ENCODE data around the gene SS18L1.

SS18L1 gene

GRCh38 chr20:62160253-62160652, 16.7 kb downstream of the SS18L1 start:
- H3K27ac ChIP-seq (replicated peaks) = no peak overlapping the region
- TF ChIP-seq SPI1 (IDR thresholded peaks at IDR 0.05; ENCODE audit: borderline replicate concordance, low read depth) (no peak), REST (IDR thresholded peaks at IDR 0.05; ENCODE audit: insufficient replicate concordance, low read depth) (no peak), CTCF (IDR thresholded peaks at IDR 0.05; ENCODE audit: insufficient read depth, low read length) (no peak), POLR2AphosphoS5 (IDR thresholded peaks at IDR 0.05; ENCODE audit: low read depth) (no peak), GABPA (IDR thresholded peaks at IDR 0.05; ENCODE audit: low read depth) (no peak)
- no peak for DNase-seq (ENCODE audit: low read depth in 1 of 2, low spot score in 1 of 2)
- H3K27me3 ChIP-seq (ENCODE audit: insufficient read depth, poor library complexity, severe bottlenecking) = no peaks in the 10 kb centered on the region
- no peak overlapping the region for H3K4me3 ChIP-seq (replicated peaks; ENCODE audit: insufficient read depth, low read length)

GRCh38 chr20:62160876-62161275, 17.3 kb downstream of the SS18L1 start:
- no peak overlapping the region for H3K4me3 ChIP-seq (replicated peaks; ENCODE audit: insufficient read depth, low read length)
- TF ChIP-seq POLR2AphosphoS5 (IDR thresholded peaks at IDR 0.05; ENCODE audit: low read depth) (no peak), GABPA (IDR thresholded peaks at IDR 0.05; ENCODE audit: low read depth) (no peak), REST (IDR thresholded peaks at IDR 0.05; ENCODE audit: insufficient replicate concordance, low read depth) (no peak), CTCF (IDR thresholded peaks at IDR 0.05; ENCODE audit: insufficient read depth, low read length) (no peak), SPI1 (IDR thresholded peaks at IDR 0.05; ENCODE audit: borderline replicate concordance, low read depth) (no peak)

GRCh38 chr20:62161347-62161746, 17.8 kb downstream of the SS18L1 start:
- TF ChIP-seq SPI1 (IDR thresholded peaks at IDR 0.05; ENCODE audit: borderline replicate concordance, low read depth) (no peak), REST (IDR thresholded peaks at IDR 0.05; ENCODE audit: insufficient replicate concordance, low read depth) (no peak), POLR2AphosphoS5 (IDR thresholded peaks at IDR 0.05; ENCODE audit: low read depth) (no peak), GABPA (IDR thresholded peaks at IDR 0.05; ENCODE audit: low read depth) (no peak), CTCF (IDR thresholded peaks at IDR 0.05; ENCODE audit: insufficient read depth, low read length) (no peak)
- no peak overlapping the region for H3K27ac ChIP-seq (replicated peaks)
- H3K4me3 ChIP-seq (replicated peaks; ENCODE audit: insufficient read depth, low read length) = no peak overlapping the region
- no peaks in the 10 kb centered on the region for H3K27me3 ChIP-seq (ENCODE audit: insufficient read depth, poor library complexity, severe bottlenecking)
- DNase-seq (ENCODE audit: low read depth in 1 of 2, low spot score in 1 of 2) = no peak

More at GRCh38 chr20:62160876-62161275, 17.3 kb downstream of the SS18L1 start:
- H3K27ac ChIP-seq (replicated peaks) = no peak overlapping the region
- H3K27me3 ChIP-seq (ENCODE audit: insufficient read depth, poor library complexity, severe bottlenecking) = no peaks in the 10 kb centered on the region
- DNase-seq (ENCODE audit: low read depth in 1 of 2, low spot score in 1 of 2) = no peak
